NCI-H526 treated with DMSO at 0.1 percent for 48 hours (cell line): ENCODE data around the gene IL31.
A peak's percentile ranks its signal among the peaks of the same experiment; 100 is the strongest.

ENCODE experiments used
- DNase-seq: peaks from one replicate; lab custom pipeline; 2025; lab: John Stamatoyannopoulos, UW

The IL31 gene

GRCh38 chr12:122128481-122128880, 45.5 kb downstream of the IL31 start:
- DNase-seq: no peak

- DNase-seq: no peak
Observed at GRCh38 chr12:122127839-122128238, 46.2 kb downstream of the IL31 start.

GRCh38 chr12:122126713-122127597, 47.1 kb downstream of the IL31 start:
- DNase-seq: no peak

GRCh38 chr12:122126342-122126635, 47.7 kb downstream of the IL31 start:
- no peak for DNase-seq

- DNase-seq: no peak
Observed at GRCh38 chr12:122125452-122126341, 48.3 kb downstream of the IL31 start.

- DNase-seq: no peak
Observed at GRCh38 chr12:122124370-122124769, 49.7 kb downstream of the IL31 start.

GRCh38 chr12:122123761-122124145, 50.3 kb downstream of the IL31 start:
- no peak for DNase-seq

GRCh38 chr12:122123051-122123760, 50.8 kb downstream of the IL31 start:
- peak; percentile 44 for DNase-seq
